GM12801 (cell line): ENCODE measurements around the gene CELA2B.

Source experiments
- CTCF ChIP-seq: IDR thresholded peaks from one replicate; pipeline ENCODE4 v1.5.1; 2011; ENCODE audit warnings: control low read depth; ENCODE audit not compliant: insufficient read length; ENCODE audit errors: extremely low read depth

The CELA2B gene

GRCh38 chr1:15475752-15476314, at the start of gene CELA2B:
CELA2B (plus strand) TSS chr1:15476104; CDS start chr1:15476126, 22 bp downstream.
- no peak for TF ChIP-seq CTCF

- no peak for TF ChIP-seq CTCF
These were observed 49.2 kb upstream of the CELA2B start for GRCh38 chr1:15426492-15427279.

- TF ChIP-seq CTCF, result no peak
These were observed 48.6 kb upstream of the CELA2B start for GRCh38 chr1:15427280-15427666.

- TF ChIP-seq CTCF, result no peak
These were observed 47.0 kb upstream of the CELA2B start for GRCh38 chr1:15428815-15429435.

GRCh38 chr1:15429701-15430149, 46.2 kb upstream of the CELA2B start:
- no peak for TF ChIP-seq CTCF

- peak; percentile 8 for TF ChIP-seq CTCF
These were observed 44.9 kb upstream of the CELA2B start for GRCh38 chr1:15430787-15431570.

GRCh38 chr1:15431571-15431948, 44.3 kb upstream of the CELA2B start:
- TF ChIP-seq CTCF, result no peak
